Left kidney (tissue), 8 donors: ENCODE data around the gene PNPLA2. TPM values are rescaled to one million over a fixed set of nuclear protein-coding genes. Genes with fewer than 3 reads are reported as not detected.
A peak's percentile ranks its signal among the peaks of the same experiment; 100 is the strongest.

ENCODE experiments used
- DNase-seq: peaks from one replicate; pipeline ENCODE4 v3.0.0-alpha.2; 2013
- long read RNA-seq, 8 donors: transcript quantifications; one replicate each; lab custom pipeline, GENCODE V29; 2026
- polyA plus RNA-seq: library from polyadenylated mRNA; unstranded; fragments of 120-200 nt; gene quantifications from one replicate; pipeline ENCODE4 v1.2.1, GENCODE V29; 2013; ENCODE audit not compliant: insufficient read length

PNPLA2 gene, protein sequence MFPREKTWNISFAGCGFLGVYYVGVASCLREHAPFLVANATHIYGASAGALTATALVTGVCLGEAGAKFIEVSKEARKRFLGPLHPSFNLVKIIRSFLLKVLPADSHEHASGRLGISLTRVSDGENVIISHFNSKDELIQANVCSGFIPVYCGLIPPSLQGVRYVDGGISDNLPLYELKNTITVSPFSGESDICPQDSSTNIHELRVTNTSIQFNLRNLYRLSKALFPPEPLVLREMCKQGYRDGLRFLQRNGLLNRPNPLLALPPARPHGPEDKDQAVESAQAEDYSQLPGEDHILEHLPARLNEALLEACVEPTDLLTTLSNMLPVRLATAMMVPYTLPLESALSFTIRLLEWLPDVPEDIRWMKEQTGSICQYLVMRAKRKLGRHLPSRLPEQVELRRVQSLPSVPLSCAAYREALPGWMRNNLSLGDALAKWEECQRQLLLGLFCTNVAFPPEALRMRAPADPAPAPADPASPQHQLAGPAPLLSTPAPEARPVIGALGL
- 40.9 TPM for polyA plus RNA-seq
- long read RNA-seq, donor 1, partial matches to known transcripts = 32 of 32 reads
- long read RNA-seq, donor 1, other reads (novel, unspliced or antisense) = 0 of 32 reads
- long read RNA-seq, donor 2, partial matches to known transcripts = 38 of 41 reads
- long read RNA-seq, donor 2, other reads (novel, unspliced or antisense) = 0 of 41 reads
- long read RNA-seq, donor 3, partial matches to known transcripts = 16 of 17 reads
- long read RNA-seq, donor 3, other reads (novel, unspliced or antisense) = 0 of 17 reads
- long read RNA-seq, donor 4 = 0 reads
- long read RNA-seq, donor 5, partial matches to known transcripts = 24 of 28 reads
- long read RNA-seq, donor 5, other reads (novel, unspliced or antisense) = 0 of 28 reads
- long read RNA-seq, donor 6, partial matches to known transcripts = 21 of 24 reads
- long read RNA-seq, donor 6, other reads (novel, unspliced or antisense) = 0 of 24 reads
- long read RNA-seq, donor 7, partial matches to known transcripts = 26 of 31 reads
- long read RNA-seq, donor 7, other reads (novel, unspliced or antisense) = 0 of 31 reads
- long read RNA-seq, donor 8, partial matches to known transcripts = 7 of 9 reads
- long read RNA-seq, donor 8, other reads (novel, unspliced or antisense) = 0 of 9 reads

DNA sequence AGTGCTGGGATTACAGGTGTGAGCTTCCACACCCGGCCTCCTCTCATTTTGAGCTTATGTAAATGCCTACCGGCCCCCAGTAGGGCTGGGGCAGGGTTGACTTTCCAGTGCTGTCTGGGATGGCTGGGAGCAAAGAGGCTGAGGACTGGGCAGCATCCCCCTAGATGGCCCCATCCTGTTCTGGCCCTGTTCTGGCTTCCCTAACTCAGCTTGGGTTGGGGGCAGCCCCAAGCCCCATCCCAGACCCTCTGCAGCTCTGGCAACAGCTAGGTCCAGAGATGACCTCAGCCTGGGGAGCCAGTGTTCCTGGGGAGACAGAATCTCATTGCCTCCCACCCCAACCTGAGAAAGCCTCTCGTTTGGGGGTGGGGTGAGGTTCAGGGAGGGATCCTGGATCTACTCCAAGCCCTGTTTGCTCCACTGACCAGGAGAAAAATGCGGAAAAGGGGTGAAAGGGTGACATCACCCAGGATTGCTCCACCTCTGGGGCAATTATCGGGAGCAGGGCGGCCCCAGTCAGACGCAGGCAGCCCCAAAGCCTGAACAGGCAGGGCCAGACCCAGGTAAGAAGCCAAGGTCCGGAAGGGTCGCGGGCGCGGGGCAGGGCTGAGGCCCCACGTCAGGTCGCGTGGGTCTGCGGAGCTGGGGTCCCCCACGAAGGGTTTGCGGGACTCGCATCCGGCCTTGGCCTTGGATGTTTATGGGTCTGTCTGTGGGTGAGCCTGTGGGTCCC is at the start of gene PNPLA2:
Gene PNPLA2 (plus strand): TSS at position 519 of the 733 bp plus-strand sequence. CDS start 805 bp downstream, outside the sequence.
- DNase-seq = no peak

DNA sequence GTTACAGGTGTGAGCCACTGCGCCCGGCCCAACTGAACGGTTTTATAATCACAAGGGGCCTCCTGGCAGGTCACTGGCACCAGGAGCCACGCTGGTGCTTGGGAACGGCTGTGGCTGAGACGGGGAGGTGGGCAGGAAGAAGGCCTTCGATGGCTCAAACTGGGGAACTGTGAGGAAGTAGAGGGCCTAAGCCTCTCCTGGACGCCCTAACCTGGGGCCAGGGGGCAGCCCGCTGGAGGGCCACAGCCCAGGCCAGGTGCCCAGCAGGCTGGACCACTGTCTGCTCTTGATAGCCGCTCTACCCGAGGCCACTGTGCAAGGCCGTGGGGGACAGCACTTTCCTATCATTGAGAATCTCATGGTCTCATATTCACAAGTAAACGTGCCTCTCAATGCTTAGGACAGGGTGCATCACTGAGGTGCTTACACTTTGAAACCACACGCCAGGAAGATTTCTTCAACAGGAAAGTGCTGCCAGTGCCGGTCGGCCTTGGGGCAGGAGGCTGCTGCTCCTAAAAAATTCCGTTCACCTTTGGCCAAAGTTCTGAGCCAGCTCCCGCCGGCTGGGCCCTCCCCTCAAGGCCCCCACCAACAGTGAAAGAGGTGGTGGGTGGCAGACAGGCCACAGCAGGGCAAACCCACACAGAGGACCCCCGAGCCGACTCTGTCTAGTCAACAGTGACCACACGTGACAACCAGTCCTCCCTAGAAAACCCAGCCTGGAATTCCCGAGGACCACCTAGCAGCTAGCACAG is 48.6 kb upstream of the PNPLA2 start:
- DNase-seq = no peak

DNA sequence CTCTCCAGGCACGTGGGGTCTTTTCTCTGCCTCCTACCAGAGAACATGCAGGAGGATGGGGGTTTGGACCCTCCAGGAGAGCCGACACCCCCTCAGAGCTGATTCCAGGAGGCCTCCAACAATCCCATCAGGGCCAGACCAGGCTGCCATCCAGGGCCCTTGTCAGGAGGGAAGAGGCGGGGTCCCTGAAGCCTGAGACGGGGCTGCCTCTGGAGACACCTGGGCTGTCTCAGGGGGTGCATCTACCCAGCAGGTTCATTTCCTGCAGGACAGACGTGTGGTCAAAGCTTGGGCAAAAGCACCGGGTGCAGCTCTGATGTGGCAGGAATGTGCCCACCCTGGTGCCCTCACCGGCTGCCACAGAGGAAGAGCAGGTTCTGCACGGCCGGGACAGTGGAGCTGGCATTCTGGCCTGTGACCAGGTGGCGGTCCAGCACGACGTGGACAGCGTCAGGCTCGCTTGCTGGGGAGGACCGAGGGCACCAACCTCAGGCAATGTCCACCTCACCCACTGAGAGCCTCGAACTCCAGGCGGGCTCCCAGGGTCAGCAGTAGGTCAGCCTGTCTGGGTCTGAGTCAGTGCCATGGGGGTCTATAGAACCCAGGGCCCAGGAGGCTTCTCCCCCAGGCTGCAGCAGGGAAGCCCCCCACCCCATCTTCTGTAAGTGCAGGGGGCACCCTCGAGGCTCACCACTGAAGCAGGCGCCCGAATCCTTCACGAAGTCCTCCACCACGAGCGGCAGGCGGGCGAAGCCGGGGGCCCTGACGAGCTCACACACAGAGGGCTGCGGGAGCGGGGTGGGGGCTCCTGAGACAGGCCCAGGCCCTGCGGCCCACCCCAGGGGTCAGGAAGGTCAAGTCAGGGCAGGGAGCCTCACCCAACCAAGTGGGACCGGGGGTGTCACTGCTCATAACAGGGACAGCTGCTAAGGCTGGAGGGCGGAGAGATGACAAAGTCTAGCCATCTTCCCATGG is 47.8 kb upstream of the PNPLA2 start:
- DNase-seq = no peak

DNA sequence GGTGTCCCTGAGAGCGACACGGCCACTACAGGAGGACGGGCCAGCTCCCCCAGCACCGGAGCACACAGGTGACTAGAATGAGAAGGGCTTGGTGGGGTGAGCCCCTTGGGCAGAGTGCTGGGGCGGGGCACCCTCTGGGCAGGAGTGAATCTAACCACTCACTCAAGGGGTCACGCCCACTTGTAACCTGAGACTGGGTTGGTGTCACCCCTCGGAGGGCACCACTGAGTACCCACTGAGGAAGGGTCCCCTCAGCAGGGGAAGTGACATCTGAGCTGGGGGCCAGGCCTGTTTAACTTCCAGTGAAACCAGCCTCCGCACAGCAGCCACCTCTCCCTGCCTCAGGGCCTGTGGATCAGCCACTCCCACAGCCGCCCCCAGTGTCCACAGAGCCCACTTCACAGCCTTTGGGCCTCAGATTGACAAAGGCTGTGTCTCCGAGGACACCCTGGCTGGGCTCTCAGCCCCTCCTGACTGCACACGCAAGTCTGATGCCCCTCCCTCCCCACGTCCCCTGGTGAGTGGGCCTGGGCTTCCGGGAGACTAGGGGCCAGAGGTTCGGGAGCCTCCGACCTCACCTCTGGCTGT is 47.0 kb upstream of the PNPLA2 start:
- DNase-seq = no peak

DNA sequence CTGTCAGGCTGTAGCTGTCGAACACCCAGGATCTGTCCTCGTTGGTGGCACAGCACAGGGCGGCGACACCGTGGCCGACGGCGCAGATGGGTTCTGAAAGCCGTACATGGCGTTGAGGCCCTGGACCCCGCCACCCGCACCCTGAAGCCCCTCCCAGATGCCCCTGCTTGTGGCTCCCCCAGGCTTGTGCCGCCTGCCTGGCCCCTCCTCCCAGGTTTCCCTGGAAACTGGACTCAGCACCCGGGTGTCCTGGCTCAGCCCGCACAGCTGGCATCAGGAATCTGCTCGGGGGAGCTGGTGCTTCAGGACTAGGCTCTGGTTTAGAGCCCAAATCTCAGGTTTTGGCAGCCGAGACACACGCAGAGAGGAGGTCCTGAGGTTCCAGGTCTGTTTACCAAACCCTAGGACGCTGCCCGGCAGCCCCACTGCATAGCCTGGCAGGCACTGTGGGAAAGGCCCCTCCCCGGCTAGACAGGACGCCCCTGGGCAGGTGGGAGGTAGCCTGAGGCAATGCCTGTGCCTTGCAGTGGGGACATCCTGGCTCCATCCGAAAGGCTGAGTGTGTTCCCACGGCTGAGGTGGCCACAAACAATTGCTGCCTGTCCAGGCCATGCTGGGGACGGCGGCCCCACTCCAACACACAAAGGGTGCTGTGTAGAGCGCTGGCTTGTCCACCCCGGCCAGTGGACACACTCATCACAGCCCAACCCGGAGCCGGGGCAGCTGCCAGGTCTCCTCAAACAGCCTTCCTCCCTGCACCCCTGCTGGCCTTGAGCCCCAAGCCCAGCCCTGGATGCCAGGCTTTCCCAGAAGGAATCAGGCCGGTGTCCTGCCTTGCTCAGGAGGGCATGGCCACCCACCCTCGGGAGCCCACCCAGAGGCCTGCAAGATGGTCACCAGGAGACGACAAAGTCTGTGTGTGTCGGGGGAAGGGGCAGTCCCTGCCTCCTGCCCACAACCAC is 46.0 kb upstream of the PNPLA2 start:
- DNase-seq = no peak

DNA sequence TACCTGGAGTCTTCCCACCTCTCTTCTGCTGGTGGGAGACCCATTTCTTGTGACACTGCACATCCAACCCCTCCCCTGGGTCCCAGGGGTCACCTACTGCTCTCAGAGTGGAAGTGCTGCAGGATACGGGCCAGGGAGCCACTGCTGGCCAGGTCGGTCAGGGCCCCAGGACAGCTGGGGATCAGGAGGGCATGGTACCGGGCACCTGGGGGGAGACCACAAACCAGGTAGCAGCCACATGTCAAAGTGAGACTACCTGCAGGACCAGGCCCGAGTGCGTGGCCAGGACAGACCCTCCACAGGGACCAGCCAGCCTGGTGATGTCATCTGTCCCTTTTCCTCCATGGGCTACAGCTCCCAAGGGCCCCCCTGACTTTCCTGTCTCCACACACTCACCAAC is 45.3 kb upstream of the PNPLA2 start:
- no peak for DNase-seq

DNA sequence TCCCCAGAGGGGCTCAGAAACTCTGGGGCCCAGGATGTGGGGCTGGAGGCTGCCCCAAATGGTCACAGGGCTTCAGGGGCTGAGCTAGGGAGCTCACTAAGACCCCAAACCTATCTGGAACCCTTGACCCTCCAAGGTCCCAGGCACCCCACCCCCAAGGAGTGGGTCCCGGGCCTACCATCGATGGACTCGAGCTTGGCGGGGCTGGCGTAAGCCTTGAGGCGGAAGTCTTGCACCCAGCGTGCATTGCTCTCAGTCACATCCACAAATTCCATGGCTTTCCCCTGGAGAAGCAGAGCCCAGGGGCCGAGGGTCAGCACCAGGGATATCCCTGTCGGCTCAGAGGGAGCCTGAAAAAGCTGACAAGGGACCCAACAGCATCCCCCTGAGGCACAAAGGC is 44.9 kb upstream of the PNPLA2 start:
- DNase-seq = no peak

DNA sequence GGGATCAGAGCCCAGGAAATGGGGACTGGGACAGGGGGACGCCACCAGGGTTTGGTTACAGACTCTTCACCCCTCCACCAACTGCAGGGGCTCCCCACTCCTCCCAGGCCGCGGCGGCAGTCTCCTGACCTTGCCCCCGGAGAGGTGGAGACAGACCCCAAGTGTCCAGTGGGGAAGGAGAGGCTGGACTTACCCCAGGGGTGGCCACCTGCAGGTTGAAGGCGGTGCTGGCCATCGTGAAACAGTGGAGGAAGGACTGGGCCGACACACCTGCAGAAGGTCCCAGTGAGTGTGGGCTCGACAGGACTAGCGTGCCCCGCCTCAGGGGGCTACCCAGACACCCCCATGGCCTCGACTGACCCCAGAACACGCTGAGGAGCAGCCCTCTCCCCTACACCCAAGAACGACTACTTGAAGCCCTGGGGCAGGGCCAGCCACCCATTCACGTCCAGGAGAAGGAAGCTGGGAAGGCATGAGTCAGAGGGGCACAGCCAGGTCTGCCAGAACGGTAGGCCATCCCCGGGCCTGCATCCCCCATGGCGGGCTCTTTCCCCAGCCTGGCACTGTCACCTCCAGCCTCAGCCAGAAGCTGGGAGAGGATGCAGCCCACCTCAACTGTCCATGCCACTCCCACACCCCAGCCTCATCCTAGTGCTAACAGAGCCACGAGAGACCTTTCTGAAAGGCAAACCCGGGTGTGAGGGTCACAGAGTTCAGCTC is 43.7 kb upstream of the PNPLA2 start:
- DNase-seq = no peak

DNA sequence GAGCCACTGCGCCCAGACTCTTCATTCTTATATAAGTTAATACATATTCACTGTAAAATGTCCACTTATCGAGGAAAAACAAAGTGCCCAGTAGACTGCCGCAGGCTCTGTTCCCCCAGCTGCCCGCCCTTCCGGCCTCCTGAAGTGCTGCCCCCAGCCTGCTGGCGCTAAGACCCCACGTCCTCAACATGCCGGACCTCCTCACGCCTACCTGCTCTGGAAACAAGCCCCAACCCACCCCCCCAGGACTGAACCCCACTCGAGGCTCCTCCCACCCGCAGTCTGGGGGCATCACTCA is 42.5 kb upstream of the PNPLA2 start:
- no peak for DNase-seq

DNA sequence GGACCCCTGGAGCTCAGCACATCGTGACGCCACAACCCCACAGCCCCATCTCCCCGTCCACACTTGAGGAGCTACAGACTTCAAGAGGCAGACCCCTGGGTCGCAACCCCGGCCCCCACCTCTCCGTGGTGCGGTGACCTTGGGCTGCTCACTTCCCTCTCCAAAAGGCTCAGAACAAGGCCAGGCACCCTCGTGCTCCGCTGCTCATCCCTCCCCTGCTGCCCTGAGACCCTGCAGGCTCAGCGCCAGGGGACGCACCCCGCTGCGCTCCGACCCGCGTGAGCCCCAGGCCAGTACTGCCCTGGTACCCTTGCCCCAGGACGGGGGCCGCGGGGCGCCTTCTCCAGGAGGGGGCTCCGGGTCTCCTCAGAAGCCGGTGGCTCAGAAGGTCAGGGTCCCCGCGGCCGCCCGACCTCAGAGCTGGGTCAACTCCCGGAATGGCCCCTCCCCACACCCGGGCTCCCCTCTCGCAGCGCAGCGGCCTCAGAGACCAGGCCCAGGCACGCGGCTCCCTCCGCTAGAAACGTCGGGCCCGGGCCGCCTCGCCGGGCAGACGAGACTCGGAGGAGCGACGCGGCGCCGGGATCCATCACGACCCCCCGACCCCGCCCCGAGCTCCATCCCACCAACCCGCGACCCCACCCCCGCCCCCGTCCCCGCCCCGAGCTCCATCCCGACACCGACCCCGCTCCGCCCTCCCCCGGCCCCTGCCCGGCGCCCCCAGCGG is 42.0 kb upstream of the PNPLA2 start:
- DNase-seq = no peak

DNA sequence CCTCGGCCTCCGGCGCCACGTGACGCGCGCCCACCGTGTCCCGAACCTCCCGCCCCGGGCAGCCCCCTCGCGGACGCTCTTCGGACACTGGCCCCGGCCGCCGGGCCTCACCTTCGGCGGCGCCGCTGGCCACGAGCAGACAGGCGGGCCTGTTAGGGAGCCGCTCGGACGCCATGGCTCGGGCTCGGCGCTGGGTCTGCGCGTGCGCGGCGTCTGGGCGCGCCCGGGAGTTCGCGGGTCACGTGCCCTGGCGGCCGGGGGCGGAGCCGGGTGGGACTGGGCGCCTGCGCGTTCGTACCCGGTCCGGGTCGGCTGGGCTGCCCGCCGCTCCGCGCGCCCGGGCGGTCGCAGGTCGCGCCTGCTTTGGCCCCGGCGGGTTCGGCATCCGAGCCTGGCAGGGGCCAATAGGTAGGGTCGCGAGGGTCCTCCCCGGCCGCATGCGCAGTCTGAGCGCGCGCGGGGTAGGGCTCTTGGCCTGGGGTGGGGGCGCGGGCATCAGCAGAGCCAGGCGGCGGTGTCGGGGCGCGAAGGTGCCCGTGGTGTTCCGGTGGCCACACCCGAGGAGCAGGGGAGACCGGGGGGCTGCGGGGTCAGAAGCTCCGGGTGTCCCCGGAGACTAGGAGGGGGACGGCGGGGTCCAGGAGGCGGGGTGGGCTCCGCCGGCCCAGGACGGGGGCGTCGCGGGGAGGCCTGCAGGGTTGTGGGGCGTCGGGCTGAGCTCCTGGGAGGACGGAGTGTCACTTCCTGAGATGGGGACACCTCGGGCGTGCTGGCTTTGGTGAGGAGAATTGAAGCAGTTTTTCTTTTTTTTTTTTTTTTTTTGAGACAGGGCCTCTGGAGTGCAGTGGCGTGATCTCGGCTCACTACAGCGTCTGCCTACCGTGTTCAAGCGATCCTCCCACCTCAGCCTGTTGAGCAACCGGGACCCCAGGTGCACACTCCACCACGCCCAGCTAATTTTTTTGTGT is 41.1 kb upstream of the PNPLA2 start, which contains the start of gene GATD1:
Gene GATD1 (minus strand): TSS at position 200 of the 968 bp plus-strand sequence. CDS start 25 bp downstream, at position 175.
- DNase-seq = peak; percentile 90

DNA sequence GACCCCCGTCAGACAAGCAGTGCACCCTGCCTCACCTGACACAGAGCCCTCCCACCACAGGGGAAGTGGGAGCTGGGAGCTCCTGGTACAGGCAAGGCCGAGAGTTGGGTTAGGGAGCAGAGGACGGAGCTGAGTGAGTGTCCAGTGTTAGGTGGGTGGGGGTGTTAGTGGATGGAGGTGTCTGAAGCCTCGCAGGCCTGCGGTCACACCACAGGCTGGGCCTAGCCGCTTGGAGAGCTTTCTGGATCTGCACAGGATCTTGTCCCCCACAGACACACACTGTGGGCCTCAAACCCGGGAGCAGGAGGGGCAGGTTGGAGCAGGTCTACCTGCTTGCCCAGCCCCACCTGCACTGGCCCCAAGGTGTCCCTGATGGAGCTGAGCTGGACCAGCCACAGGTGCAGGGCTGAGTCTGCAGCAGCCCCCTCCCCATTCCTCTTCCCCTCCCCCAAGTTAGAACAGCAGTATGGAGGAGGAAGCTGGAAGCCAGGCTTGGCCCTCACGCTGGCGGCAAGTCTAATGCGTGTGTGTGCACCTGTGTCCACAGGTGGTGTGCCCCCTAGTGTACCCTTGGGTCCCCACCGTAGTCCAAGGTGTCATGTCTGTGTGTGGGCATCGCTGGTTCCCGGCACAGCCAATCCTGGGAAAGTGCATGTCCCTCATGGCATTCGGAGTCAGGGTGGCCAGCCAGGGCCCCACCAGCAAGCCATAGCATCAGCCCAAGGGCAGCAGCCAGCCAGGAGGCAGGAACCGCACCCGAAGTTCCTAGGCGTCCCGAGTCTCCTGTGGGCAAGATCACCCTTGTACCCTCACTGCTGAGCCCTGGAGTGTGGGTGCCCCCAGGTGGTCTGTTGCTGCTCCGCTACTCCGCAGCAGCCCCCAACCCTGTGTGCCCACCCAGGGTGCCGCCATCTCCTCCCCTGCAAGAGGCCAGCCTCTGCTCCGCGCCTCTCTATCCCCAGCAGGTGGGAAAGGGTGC is 39.4 kb upstream of the PNPLA2 start:
- no peak for DNase-seq

DNA sequence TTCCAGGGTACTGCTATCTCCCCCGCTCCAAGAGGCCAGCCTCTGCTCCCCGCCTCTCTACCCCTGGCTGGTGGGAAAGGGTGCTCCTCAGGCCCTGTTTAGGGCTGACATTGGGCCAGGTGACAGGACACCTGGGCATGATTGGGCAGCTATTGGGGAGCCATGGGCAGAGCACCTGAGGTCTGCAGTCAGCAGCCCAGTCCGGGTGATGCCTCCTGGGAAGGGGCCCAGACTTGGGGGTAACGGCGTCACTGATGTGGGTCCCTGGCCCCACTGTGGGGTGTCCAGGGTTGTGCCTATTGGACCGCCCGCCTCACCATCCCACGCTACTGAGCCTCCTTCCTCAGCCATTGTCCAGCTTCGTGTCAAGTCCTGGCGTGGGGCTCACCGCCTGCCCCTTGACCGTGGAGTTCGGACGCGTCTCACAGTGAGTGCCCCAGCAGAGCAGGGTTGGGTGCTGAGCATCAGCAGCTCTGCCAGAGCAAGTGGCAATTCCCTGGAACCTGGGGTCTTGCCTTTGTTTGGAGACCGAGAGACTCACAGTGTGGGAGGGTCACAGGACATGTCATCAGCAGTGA is 38.7 kb upstream of the PNPLA2 start:
- no peak for DNase-seq
